CD4-positive, alpha-beta T cell treated with Interleukin-4 for 4 hours (primary cell): ENCODE measurements around the gene CYB5RL.
"Not testable (repeated sequence)": the region's sequence is repeated elsewhere in the genome, so short reads cannot be mapped to it uniquely, and the experiment has no call there.

ENCODE experiments used
- DNase-seq: peaks from one replicate; pipeline ENCODE4 v3.0.0-alpha.2; 2020

CYB5RL gene

GRCh38 chr1:54180701-54181360, 19.0 kb downstream of the CYB5RL start:
- DNase-seq = no peak

GRCh38 chr1:54178296-54179070, 21.3 kb downstream of the CYB5RL start:
- no peak for DNase-seq

- no peak for DNase-seq
Measured at GRCh38 chr1:54177726-54178125, 22.1 kb downstream of the CYB5RL start.

GRCh38 chr1:54176621-54177327, 23.1 kb downstream of the CYB5RL start:
- no peak for DNase-seq

- no peak for DNase-seq
Measured at GRCh38 chr1:54174106-54174505, 25.7 kb downstream of the CYB5RL start.

GRCh38 chr1:54173681-54174080, 26.1 kb downstream of the CYB5RL start:
- no peak for DNase-seq

- DNase-seq = no peak
Measured at GRCh38 chr1:54172614-54173599, 26.9 kb downstream of the CYB5RL start.

GRCh38 chr1:54171606-54172005, 28.2 kb downstream of the CYB5RL start:
- DNase-seq = no peak

GRCh38 chr1:54171016-54171415, 28.8 kb downstream of the CYB5RL start:
- no peak for DNase-seq

GRCh38 chr1:54169068-54169467, 30.8 kb downstream of the CYB5RL start:
- no peak for DNase-seq

- no peak for DNase-seq
Measured at GRCh38 chr1:54168206-54168965, 31.4 kb downstream of the CYB5RL start.

- no peak for DNase-seq
Measured at GRCh38 chr1:54167422-54168139, 32.2 kb downstream of the CYB5RL start.

GRCh38 chr1:54166357-54166756, 33.5 kb downstream of the CYB5RL start:
- not testable (repeated sequence) for DNase-seq

GRCh38 chr1:54165146-54165545, 34.7 kb downstream of the CYB5RL start:
- DNase-seq = no peak

- no peak for DNase-seq
Measured at GRCh38 chr1:54163573-54163972, 36.3 kb downstream of the CYB5RL start.

- DNase-seq = no peak
Measured at GRCh38 chr1:54163051-54163450, 36.8 kb downstream of the CYB5RL start.

- DNase-seq = no peak
Measured at GRCh38 chr1:54161495-54162168, 38.2 kb downstream of the CYB5RL start.

GRCh38 chr1:54160351-54160750, 39.5 kb downstream of the CYB5RL start:
- no peak for DNase-seq

- no peak for DNase-seq
Measured at GRCh38 chr1:54159733-54160316, 40.0 kb downstream of the CYB5RL start.

- DNase-seq = no peak
Measured at GRCh38 chr1:54158071-54158470, 41.8 kb downstream of the CYB5RL start.
